GM12874 (cell line): Measurements from ENCODE around the gene FGF18.

Experiments
- TF ChIP-seq, protein P1 (sequence below): IDR thresholded peaks from 2 replicates; pipeline ENCODE4 v1.5.1; 2011; ENCODE audit warnings: low read depth, mild to moderate bottlenecking, control low read depth, low read length, moderate library complexity; ENCODE audit not compliant: insufficient read depth

The FGF18 gene, protein sequence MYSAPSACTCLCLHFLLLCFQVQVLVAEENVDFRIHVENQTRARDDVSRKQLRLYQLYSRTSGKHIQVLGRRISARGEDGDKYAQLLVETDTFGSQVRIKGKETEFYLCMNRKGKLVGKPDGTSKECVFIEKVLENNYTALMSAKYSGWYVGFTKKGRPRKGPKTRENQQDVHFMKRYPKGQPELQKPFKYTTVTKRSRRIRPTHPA

DNA sequence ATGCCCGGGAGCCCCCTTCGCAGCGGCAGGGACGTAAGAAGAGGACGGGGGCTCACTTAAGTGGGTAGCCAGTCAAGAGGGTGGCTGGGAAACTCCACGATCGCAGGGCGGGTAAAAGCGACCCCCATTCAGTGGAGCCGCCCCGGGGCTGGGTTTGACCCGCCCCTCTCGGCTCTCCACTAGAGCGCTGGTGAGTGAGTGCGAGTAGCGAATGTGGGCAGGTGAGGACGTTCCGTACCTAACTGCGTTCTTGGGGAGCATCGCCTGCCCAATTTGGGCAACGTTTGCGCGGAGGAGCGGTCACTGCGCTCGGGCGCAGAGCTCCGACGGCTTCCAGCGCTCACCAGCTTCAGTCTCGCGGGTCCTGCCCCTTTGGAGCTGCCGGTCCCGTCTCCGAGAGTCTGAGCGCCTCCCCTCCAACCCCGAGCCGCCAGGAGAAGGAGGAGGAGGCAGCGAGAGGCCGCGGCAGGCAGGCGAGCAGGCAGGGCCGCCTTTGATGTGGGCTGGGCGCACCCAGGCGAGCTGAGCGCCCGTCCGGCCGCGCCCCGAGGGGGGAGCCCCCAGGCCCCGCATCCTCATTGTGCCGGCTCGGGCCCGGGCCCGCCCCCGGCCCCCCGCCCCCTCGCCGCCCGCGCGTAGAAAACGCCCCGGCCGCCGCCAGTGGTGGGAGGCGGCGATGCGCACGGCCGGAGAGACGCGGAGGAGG, at the start of gene FGF18:
FGF18 (plus strand) TSS at position 666 of the 706 bp plus-strand sequence. CDS start 553 bp downstream, outside the sequence.
- TF ChIP-seq, protein P1, sequence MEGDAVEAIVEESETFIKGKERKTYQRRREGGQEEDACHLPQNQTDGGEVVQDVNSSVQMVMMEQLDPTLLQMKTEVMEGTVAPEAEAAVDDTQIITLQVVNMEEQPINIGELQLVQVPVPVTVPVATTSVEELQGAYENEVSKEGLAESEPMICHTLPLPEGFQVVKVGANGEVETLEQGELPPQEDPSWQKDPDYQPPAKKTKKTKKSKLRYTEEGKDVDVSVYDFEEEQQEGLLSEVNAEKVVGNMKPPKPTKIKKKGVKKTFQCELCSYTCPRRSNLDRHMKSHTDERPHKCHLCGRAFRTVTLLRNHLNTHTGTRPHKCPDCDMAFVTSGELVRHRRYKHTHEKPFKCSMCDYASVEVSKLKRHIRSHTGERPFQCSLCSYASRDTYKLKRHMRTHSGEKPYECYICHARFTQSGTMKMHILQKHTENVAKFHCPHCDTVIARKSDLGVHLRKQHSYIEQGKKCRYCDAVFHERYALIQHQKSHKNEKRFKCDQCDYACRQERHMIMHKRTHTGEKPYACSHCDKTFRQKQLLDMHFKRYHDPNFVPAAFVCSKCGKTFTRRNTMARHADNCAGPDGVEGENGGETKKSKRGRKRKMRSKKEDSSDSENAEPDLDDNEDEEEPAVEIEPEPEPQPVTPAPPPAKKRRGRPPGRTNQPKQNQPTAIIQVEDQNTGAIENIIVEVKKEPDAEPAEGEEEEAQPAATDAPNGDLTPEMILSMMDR = no peak

DNA sequence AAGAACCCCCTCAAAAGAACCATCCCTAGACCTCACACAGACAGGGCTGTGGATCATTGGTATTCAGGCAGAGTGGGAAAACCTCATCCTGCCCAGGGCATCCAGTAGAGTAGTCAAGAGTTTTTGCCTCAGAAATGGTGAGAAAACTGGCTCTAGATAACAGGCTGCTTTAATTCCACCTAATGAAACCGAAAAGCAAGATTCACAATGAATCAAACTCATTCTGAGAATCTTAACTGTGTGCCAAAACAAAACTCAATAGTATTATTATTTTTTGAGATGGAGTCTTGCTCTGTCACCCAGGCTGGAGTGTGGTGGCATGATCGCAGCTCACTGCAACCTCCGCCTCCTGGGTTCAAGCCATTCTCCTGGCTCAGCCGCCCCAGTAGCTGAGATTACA, 49.5 kb upstream of the FGF18 start:
- TF ChIP-seq, protein P1 = no peak

DNA sequence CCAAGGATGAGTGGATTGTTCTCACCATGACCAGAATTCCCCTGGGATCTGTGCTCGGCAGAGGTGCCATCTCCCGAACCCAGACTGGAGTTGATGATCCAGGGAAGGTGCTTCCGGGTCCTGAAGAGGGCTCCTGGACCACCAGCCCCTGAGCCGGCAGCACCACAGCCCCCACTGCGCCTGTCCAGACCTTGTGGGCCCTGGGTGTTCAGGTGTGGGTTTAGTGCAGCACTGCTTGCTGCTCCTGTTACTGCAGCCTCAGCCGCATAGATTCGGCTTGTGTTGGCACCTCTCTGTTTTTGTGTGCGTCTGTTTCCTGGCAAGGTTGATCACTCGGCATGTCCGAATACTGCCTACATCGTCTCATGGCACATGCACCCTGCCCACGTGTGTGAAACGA, 48.1 kb upstream of the FGF18 start:
- TF ChIP-seq, protein P1 = no peak

DNA sequence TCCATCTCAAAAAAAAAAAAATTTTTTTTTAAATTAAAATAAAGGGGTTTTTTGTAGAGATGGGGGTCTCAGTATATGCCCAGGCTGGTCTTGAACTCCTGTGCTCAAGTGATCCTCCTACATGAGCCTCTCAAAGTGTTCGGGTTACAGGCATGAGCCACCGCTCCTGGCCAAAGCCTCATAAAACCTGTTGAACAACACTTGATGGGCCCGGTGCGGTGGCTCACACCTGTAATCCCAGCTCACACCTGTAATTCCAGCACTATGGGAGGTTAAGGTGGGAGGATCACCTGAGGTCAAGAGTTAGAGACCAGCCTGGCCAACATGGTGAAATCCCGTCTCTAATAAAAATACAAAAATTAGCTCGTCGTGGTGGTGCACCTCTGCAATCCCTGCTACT, 39.5 kb upstream of the FGF18 start:
- TF ChIP-seq, protein P1 = no peak

DNA sequence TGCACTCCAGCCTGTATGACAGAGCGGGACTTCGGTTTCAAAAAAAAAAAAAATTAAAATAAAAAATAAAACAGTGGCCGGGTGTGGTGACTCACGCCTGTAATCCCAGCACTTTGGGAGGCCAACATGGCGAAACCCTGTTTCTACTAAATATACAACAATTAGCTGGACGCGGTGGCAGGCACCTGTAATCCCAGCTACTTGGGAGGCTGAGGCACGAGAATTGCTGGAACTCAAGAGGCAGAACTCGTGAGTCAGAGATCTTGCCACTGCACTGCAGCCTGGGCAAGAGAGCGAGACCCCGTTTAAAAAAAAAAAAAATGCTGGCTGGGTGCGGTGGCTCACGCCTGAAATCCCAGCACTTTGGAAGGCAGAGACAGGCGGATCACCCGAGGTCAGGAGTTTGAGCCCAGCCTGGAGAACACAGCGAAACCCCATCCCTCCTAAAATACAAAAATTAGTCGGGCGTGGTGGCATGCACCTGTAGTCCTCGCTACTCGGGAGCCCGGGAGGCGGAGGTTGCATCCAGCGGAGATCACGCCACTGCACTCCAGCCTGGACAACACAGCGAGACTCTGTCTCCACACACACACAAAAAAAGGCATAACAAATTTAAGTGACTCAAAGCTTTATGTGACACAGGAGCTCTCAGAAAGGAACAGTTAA, 33.3 kb upstream of the FGF18 start:
- TF ChIP-seq, protein P1 = no peak

DNA sequence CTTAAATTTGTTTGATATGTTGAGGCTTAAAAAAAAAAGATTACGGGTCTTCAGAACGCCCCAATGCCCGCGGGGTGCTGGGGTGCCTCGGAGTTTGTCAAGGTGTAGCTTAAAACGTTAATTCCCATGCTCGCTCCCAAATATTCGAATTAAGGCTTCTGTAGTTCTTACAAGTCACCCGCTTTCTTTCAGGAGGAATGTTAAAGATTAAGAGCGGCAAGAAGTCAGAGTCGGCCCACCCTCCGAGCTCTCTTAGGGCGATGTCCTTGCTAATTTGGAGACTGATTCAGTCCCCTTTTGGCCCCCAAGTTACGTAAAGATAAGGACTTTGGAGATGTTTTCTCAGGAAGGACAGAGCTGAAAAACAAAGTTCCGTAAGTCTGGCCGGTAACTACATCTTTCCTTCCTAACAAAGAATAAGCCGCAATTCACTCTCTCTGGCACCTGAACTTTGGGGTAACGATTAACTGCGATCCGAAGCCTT, 32.5 kb upstream of the FGF18 start:
- TF ChIP-seq, protein P1 = no peak

DNA sequence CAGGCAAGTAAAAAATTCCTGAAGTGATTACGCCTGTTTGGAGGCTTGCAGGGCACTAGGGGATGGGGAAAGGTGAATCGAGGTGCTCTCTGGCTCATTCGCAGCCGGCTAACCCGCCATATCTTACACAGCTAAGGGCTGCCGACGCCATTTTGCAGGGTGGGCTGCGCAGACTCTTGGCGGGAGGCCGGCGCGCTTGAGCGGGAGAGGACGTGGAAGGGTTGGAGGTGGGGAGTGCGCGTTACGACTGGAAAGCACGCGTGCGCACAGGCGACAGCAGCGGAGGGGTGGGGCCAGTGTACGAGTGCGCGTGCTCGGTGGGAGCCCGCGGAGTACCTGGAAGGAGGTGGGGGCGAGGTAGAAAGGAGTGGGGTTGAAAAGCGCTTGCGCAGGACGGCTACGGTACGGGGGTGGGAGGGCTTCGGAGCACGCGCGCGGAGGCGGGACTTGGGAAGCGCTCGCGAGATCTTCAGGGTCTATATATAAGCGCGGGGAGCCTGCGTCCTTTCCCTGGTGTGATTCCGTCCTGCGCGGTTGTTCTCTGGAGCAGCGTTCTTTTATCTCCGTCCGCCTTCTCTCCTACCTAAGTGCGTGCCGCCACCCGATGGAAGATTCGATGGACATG, 32.0 kb upstream of the FGF18 start, which contains the start of gene NPM1:
NPM1 (plus strand) TSS at position 505 of the 625 bp plus-strand sequence; CDS start at position 605, 100 bp downstream.
- TF ChIP-seq, protein P1 = no peak
